ENCODE results near the gene EPN3.

EPN3 gene

DNA sequence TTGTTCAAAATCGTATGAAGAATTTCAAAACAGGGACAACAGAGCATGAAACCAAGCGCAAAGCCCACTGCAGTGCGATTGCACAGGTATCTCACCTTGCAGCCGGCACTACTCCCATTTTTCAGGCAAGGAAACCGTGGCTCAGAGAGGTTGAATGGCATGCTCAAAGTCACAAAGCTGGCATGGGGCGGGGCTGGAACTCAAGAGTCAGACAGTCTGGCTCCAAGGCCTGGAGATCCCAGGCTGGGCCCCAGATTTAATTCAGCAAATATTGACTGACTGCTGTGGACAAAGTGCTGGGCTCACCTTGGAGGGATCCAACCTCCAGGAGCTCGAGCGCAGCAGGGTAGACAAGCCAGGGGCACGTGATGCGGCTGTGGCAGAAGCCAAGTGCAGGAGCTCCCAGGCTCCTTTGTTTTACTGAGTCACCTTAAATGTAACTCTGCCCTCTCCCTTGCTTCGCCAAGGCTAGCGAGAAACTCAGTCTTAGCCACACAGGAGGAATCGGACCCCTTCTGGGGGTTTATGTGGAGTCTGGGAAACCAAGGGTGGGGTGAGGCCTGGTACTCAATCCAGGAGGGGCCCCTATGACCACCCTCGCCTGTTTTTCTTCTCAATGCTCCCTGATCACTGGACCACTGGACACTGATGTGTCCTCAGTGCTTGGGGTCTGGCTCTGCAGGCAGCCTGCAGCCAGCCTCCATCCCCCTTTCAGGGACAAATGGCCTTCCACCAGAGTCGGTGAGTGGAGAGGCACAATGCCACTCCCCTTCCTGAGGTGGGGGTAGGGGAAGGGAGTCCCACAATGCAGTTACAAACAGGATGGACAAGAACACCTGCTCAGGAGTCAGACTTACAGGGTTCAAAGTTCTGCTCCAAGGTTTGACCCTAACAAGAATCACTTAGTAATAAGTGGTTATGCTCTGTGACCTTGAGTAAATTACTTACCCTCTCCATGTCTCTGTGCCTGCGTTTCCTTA, 10.6 kb downstream of the EPN3 start:
- ChIA-PET CTCF (interaction anchor here (1.6 to 2.3 kb wide), 3 partner anchors 83 to 240 kb away, joined by 3 to 8 read pairs (median 6); no protein-coding TSS in a partner anchor), POLR2A (interaction anchor here (0.9 to 1.7 kb wide), 14 partner anchors 11 to 323 kb away, joined by 3 to 17 read pairs (median 4); partner anchors contain the start of genes EPN3, LUC7L3 and TOB1)
- no peak for DNase-seq (ENCODE audit: extremely low spot score)
- TF ChIP-seq SUZ12 (IDR thresholded peaks at IDR 0.05) (no peak), BHLHE40 (IDR thresholded peaks at IDR 0.05; ENCODE audit: borderline replicate concordance) (no peak), NFRKB (IDR thresholded peaks at IDR 0.05) (no peak), PKNOX1 (IDR thresholded peaks at IDR 0.05) (no peak), ARNT (IDR thresholded peaks at IDR 0.05) (no peak), L3MBTL2 (conservative IDR thresholded peaks at IDR 0.05) (no peak), FOXM1 (IDR thresholded peaks at IDR 0.05; ENCODE audit: borderline replicate concordance) (no peak), SP1 (IDR thresholded peaks at IDR 0.05) (no peak)

DNA sequence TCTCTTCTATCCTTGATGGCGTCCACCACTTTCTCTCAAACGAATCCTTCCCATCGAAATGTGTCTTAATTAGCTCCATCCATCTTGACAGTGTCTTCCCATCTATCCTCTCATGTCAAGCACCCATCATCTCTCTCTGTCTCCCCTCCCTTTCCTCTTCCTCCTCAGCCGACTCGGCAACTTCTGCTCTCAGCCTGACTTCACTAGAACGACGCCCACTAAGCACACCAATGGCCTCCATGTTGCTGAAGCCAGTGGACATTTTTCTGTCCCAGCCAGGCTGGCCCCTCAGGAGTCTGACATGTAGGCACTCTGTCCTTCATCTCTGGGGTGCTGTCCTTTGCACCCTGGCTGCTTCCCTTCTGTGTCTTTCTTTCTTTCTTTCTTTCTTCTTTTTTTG, 12.0 kb downstream of the EPN3 start:
- TF ChIP-seq ARNT (IDR thresholded peaks at IDR 0.05) (no peak), BHLHE40 (IDR thresholded peaks at IDR 0.05; ENCODE audit: borderline replicate concordance) (no peak), FOXK2 (IDR thresholded peaks at IDR 0.05) (no peak), SP1 (IDR thresholded peaks at IDR 0.05) (no peak), NFRKB (IDR thresholded peaks at IDR 0.05) (no peak), L3MBTL2 (conservative IDR thresholded peaks at IDR 0.05) (no peak), LEF1 (IDR thresholded peaks at IDR 0.05; ENCODE audit: borderline replicate concordance) (no peak), FOXM1 (IDR thresholded peaks at IDR 0.05; ENCODE audit: borderline replicate concordance) (no peak), TARDBP (IDR thresholded peaks at IDR 0.05) (no peak), ZNF384 (IDR thresholded peaks at IDR 0.05) (no peak)
- no peak for DNase-seq (ENCODE audit: extremely low spot score)
- ChIA-PET CTCF (interaction anchor here (0.9 kb wide), 1 partner anchor 82 kb away, joined by 6 read pairs; no protein-coding TSS in a partner anchor), POLR2A (interaction anchor here (0.9 to 1.3 kb wide), 2 partner anchors 65 to 151 kb away, joined by 3 to 4 read pairs; no protein-coding TSS in a partner anchor)

DNA sequence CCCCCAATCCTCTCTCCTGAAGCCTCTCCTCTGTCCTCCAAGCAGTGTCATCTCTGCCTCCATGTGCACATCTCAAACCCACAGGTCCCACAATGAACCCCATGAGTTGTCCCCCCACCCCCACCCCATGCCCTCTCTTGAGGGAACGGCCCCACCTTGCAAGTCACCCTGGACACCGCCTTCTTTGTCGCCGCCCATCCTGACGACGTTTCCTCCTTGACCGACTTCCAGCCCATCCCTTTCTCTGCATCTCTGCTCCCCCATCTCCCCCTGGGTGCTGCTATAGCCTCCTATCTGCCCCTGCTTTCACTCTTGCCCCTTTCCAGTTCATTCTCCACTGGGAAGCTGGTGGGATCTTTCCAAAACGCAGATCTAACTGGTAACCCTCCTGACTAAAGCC, 12.8 kb downstream of the EPN3 start:
- no peak for DNase-seq (ENCODE audit: extremely low spot score)
- TF ChIP-seq HDGF (IDR thresholded peaks at IDR 0.05; ENCODE audit: borderline replicate concordance) (no peak), FOXM1 (IDR thresholded peaks at IDR 0.05; ENCODE audit: borderline replicate concordance) (no peak), NFRKB (IDR thresholded peaks at IDR 0.05) (no peak), PKNOX1 (IDR thresholded peaks at IDR 0.05) (no peak), ELF4 (IDR thresholded peaks at IDR 0.05) (no peak), L3MBTL2 (conservative IDR thresholded peaks at IDR 0.05) (no peak), CTBP1 (IDR thresholded peaks at IDR 0.05; ENCODE audit: borderline replicate concordance) (no peak)
- ChIA-PET CTCF (no interaction called here), POLR2A (no interaction called here)

GRCh38 chr17:50546701-50547034, 14.1 kb downstream of the EPN3 start:
- no peak for DNase-seq (ENCODE audit: extremely low spot score)
- POLR2A ChIA-PET, result interaction anchor here (1.7 kb wide), 1 partner anchor 80 kb away, joined by 5 read pairs; no protein-coding TSS in a partner anchor
- no peak for TF ChIP-seq FOXA1 (IDR thresholded peaks at IDR 0.05)
- TF ChIP-seq NFRKB (IDR thresholded peaks at IDR 0.05), result no peak
- no peak for TF ChIP-seq TARDBP (IDR thresholded peaks at IDR 0.05)
- no peak for TF ChIP-seq PKNOX1 (IDR thresholded peaks at IDR 0.05)
- TF ChIP-seq FOXK2 (IDR thresholded peaks at IDR 0.05), result no peak
- TF ChIP-seq ELF4 (IDR thresholded peaks at IDR 0.05), result no peak
- no peak for TF ChIP-seq SUZ12 (IDR thresholded peaks at IDR 0.05)
- no peak for TF ChIP-seq BHLHE40 (IDR thresholded peaks at IDR 0.05; ENCODE audit: borderline replicate concordance)
- no peak for TF ChIP-seq L3MBTL2 (conservative IDR thresholded peaks at IDR 0.05)
- TF ChIP-seq CTBP1 (IDR thresholded peaks at IDR 0.05; ENCODE audit: borderline replicate concordance), result no peak
- no peak for TF ChIP-seq HDGF (IDR thresholded peaks at IDR 0.05; ENCODE audit: borderline replicate concordance)
- no peak for TF ChIP-seq ZNF384 (IDR thresholded peaks at IDR 0.05)
- CTCF ChIA-PET, result interaction anchor here (0.7 to 5.7 kb wide), 4 partner anchors 38 to 185 kb away, joined by 3 to 91 read pairs (median 4); no protein-coding TSS in a partner anchor

- CTCF ChIA-PET, result interaction anchor here (1.1 to 5.7 kb wide), 3 partner anchors 81 to 185 kb away, joined by 3 to 91 read pairs (median 5); no protein-coding TSS in a partner anchor
- DNase-seq (ENCODE audit: extremely low spot score), result peak; percentile 90
- TF ChIP-seq SP1 (IDR thresholded peaks at IDR 0.05), result no peak
- TF ChIP-seq ARNT (IDR thresholded peaks at IDR 0.05), result no peak
- TF ChIP-seq NFRKB (IDR thresholded peaks at IDR 0.05), result no peak
- no peak for TF ChIP-seq FOXM1 (IDR thresholded peaks at IDR 0.05; ENCODE audit: borderline replicate concordance)
- no peak for TF ChIP-seq L3MBTL2 (conservative IDR thresholded peaks at IDR 0.05)
- TF ChIP-seq PKNOX1 (IDR thresholded peaks at IDR 0.05), result no peak
- TF ChIP-seq SUZ12 (IDR thresholded peaks at IDR 0.05), result no peak
- no peak for TF ChIP-seq TARDBP (IDR thresholded peaks at IDR 0.05)
- no peak for TF ChIP-seq LEF1 (IDR thresholded peaks at IDR 0.05; ENCODE audit: borderline replicate concordance)
- no peak for TF ChIP-seq FOXA1 (IDR thresholded peaks at IDR 0.05)
- POLR2A ChIA-PET, result interaction anchor here (1.7 kb wide), 1 partner anchor 79 kb away, joined by 5 read pairs; no protein-coding TSS in a partner anchor
Observed at GRCh38 chr17:50547035-50547735, 14.7 kb downstream of the EPN3 start, which contains the start of gene SPATA20. Gene SPATA20 (plus strand): TSS chr17:50547174. CDS start chr17:50547209, 35 bp downstream.

All from HEK293T (cell line).